ENCODE measurements around the gene ADAP2.
"Not testable (repeated sequence)": the region's sequence is repeated elsewhere in the genome, so short reads cannot be mapped to it uniquely, and the experiment has no call there.

Gene ADAP2

DNA sequence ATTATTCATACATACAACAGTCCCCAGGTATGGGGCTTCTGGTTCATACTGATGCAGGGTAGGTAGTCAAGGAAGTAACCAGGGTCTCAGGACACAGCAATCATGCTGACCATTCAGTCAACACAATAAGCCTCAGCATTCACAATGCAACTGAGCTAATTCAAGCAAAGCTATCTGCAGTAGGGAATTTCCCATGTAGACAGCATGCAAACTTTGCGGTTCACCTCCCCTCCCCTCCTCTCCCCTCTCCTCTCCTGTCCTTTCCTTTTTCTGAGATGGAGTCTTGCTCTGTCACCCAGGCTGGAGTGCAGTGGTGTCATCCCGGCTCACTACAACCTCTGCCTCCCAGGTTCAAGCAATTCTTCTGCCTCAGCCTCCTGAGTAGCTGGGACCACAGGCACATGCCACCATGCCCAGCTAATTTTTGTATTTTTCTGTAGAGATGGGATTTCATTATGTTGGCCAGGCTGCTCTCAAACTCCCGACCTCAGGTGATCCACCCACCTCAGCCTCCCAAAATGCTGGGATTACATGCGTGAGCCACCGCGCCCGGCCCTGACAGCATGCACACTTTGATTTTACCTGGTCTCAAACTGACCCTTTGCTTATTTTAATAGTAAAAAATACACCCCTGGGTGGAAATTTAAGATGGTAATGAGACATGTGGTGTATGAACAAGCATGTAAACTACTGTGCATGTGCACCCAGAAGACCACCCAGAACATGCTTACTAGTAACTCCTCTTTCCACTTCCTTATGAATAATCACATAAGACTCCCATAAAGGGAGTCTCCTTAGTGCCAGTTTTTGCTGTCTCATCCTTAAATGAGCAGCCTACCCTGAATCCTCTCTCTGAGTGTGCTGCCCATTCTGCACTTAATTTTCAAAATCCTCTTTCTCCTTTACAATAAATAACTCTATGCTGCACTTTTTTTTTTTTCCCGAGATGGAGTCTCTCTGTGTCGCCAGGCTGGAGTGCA, 39.8 kb downstream of the ADAP2 start:
- H2AFZ ChIP-seq (ENCODE audit: low read length): no peak overlapping the region
- DNase-seq: peak; percentile 75
- H3K4me1 ChIP-seq (ENCODE audit: low read length): peaks cover 10% of the 10 kb centered on the region

GRCh38 chr17:30964312-30964711, 42.6 kb downstream of the ADAP2 start:
- peaks cover 10% of the 10 kb centered on the region for H3K4me1 ChIP-seq (ENCODE audit: low read length)
- H3F3A ChIP-seq (ENCODE audit: insufficient read depth, low read length); H3K9me3 ChIP-seq (replicated peaks; ENCODE audit: insufficient read depth, low read length); H3K4me3 ChIP-seq (ENCODE audit: low read length); H3K27me3 ChIP-seq (replicated peaks; ENCODE audit: insufficient read depth, low read length); H4K20me1 ChIP-seq (ENCODE audit: insufficient read depth, low read length); H3K79me2 ChIP-seq (ENCODE audit: low read length); H2AFZ ChIP-seq (ENCODE audit: low read length); H3K27ac ChIP-seq (ENCODE audit: low read length); DNase-seq; H3K9ac ChIP-seq (ENCODE audit: low read length); H3K36me3 ChIP-seq (replicated peaks; ENCODE audit: insufficient read depth, low read length); H3K9me2 ChIP-seq (replicated peaks; ENCODE audit: insufficient read depth, low read length); H3K4me2 ChIP-seq (ENCODE audit: low read depth, low read length): not testable (repeated sequence)

More for the DNA sequence above, 39.8 kb downstream of the ADAP2 start:
- Histone ChIP-seq H3K9me3 (replicated peaks; ENCODE audit: insufficient read depth, low read length) (no peaks in the 10 kb centered on the region), H3K27ac (ENCODE audit: low read length) (no peak overlapping the region), H3K9ac (ENCODE audit: low read length) (no peak overlapping the region), H3K4me2 (ENCODE audit: low read depth, low read length) (peak overlapping the region; percentile 61), H3K36me3 (replicated peaks; ENCODE audit: insufficient read depth, low read length) (no peaks in the 10 kb centered on the region), H3F3A (ENCODE audit: insufficient read depth, low read length) (no peaks in the 10 kb centered on the region), H3K9me2 (replicated peaks; ENCODE audit: insufficient read depth, low read length) (no peaks in the 10 kb centered on the region), H3K79me2 (ENCODE audit: low read length) (no peaks in the 10 kb centered on the region), H4K20me1 (ENCODE audit: insufficient read depth, low read length) (no peaks in the 10 kb centered on the region), H3K4me3 (ENCODE audit: low read length) (no peak overlapping the region), H3K27me3 (replicated peaks; ENCODE audit: insufficient read depth, low read length) (0 out of 2 replicates have a peak, but pooled peaks cover 10% of the 10 kb centered on the region)
- TF ChIP-seq CTCF (IDR thresholded peaks at IDR 0.05; ENCODE audit: low read length) (no peak), EZH2 (optimal IDR thresholded peaks at IDR 0.05; ENCODE audit: low read depth, low read length) (no peak), EZH2phosphoT487 (IDR thresholded peaks at IDR 0.05; ENCODE audit: low read length) (no peak)

- Histone ChIP-seq H2AFZ (ENCODE audit: low read length) (no peak overlapping the region), H3K9me3 (replicated peaks; ENCODE audit: insufficient read depth, low read length) (no peaks in the 10 kb centered on the region), H3K4me3 (ENCODE audit: low read length) (no peak overlapping the region), H3K9me2 (replicated peaks; ENCODE audit: insufficient read depth, low read length) (no peaks in the 10 kb centered on the region), H3K4me1 (ENCODE audit: low read length) (peaks cover 10% of the 10 kb centered on the region), H3F3A (ENCODE audit: insufficient read depth, low read length) (peaks cover 11% of the 10 kb centered on the region), H3K79me2 (ENCODE audit: low read length) (no peaks in the 10 kb centered on the region), H3K4me2 (ENCODE audit: low read depth, low read length) (no peak overlapping the region), H3K27ac (ENCODE audit: low read length) (no peak overlapping the region), H3K36me3 (replicated peaks; ENCODE audit: insufficient read depth, low read length) (no peaks in the 10 kb centered on the region), H3K27me3 (replicated peaks; ENCODE audit: insufficient read depth, low read length) (no peaks in the 10 kb centered on the region), H3K9ac (ENCODE audit: low read length) (no peak overlapping the region), H4K20me1 (ENCODE audit: insufficient read depth, low read length) (no peaks in the 10 kb centered on the region)
- TF ChIP-seq EZH2 (optimal IDR thresholded peaks at IDR 0.05; ENCODE audit: low read depth, low read length) (no peak), EZH2phosphoT487 (IDR thresholded peaks at IDR 0.05; ENCODE audit: low read length) (no peak), CTCF (IDR thresholded peaks at IDR 0.05; ENCODE audit: low read length) (no peak)
- DNase-seq: no peak
Measured at GRCh38 chr17:30964876-30965275, 43.1 kb downstream of the ADAP2 start.

DNA sequence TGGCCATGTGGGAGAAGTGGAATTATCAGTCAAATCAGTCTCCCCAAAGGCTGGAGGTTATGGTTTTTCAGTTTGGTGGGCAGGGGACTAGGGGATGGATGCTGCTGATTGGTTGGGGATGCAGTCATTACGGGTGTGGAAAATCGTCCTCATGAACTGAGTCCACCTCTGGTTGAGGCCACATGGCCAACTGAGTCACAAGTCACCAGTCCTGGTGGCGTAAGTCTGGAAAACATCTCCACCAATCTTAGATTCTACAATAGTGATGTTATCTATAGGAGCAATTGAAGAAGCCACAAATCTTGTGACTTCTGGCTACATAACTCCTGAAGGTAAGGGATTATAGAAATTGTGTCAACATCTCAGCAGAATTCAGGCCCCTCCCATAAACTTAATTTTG, 43.9 kb downstream of the ADAP2 start:
- H3K27ac ChIP-seq (ENCODE audit: low read length): no peak overlapping the region
- H3K4me3 ChIP-seq (ENCODE audit: low read length): no peak overlapping the region
- H4K20me1 ChIP-seq (ENCODE audit: insufficient read depth, low read length): no peaks in the 10 kb centered on the region
- no peak overlapping the region for H2AFZ ChIP-seq (ENCODE audit: low read length)
- TF ChIP-seq EZH2 (optimal IDR thresholded peaks at IDR 0.05; ENCODE audit: low read depth, low read length) (no peak), EZH2phosphoT487 (IDR thresholded peaks at IDR 0.05; ENCODE audit: low read length) (no peak), CTCF (IDR thresholded peaks at IDR 0.05; ENCODE audit: low read length) (no peak)
- H3F3A ChIP-seq (ENCODE audit: insufficient read depth, low read length): peaks cover 19% of the 10 kb centered on the region
- no peaks in the 10 kb centered on the region for H3K27me3 ChIP-seq (replicated peaks; ENCODE audit: insufficient read depth, low read length)
- H3K9ac ChIP-seq (ENCODE audit: low read length): no peak overlapping the region
- H3K36me3 ChIP-seq (replicated peaks; ENCODE audit: insufficient read depth, low read length): no peaks in the 10 kb centered on the region
- H3K9me2 ChIP-seq (replicated peaks; ENCODE audit: insufficient read depth, low read length): no peaks in the 10 kb centered on the region
- H3K4me1 ChIP-seq (ENCODE audit: low read length): peaks cover 10% of the 10 kb centered on the region
- DNase-seq: no peak
- no peaks in the 10 kb centered on the region for H3K79me2 ChIP-seq (ENCODE audit: low read length)
- H3K9me3 ChIP-seq (replicated peaks; ENCODE audit: insufficient read depth, low read length): no peaks in the 10 kb centered on the region
- no peak overlapping the region for H3K4me2 ChIP-seq (ENCODE audit: low read depth, low read length)

DNA sequence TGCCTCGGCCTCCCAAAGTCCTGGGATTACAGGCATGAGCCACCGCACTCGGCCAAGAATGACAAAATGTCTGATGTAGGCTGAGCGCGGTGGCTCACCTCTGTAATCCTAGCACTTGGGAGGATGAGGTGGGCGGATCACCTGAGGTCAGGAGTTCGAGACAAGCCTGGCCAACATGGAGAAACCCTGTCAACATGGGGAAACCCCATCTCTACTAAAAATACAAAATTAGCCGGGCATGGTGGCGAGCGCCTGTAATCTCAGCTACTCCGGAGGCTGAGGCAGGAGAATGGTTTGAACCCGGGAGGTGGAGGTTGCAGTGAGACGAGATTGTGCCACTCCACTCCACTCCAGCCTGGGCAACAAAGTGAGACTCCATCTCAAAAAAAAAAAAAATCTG, 46.2 kb downstream of the ADAP2 start:
- Histone ChIP-seq H3K79me2 (ENCODE audit: low read length) (peaks cover 15% of the 10 kb centered on the region), H3K4me2 (ENCODE audit: low read depth, low read length) (peak overlapping the region; percentile 39; the same call in 1 of the 2 replicates), H2AFZ (ENCODE audit: low read length) (0 out of 2 replicates have a peak overlapping the region, but pooled peaks have one; percentile 15), H3F3A (ENCODE audit: insufficient read depth, low read length) (peaks cover 19% of the 10 kb centered on the region), H3K4me3 (ENCODE audit: low read length) (peak overlapping the region; percentile 17; the same call in 1 of the 2 replicates)
- not testable (repeated sequence) for H4K20me1 ChIP-seq (ENCODE audit: insufficient read depth, low read length); H3K9me2 ChIP-seq (replicated peaks; ENCODE audit: insufficient read depth, low read length); H3K36me3 ChIP-seq (replicated peaks; ENCODE audit: insufficient read depth, low read length); H3K4me1 ChIP-seq (ENCODE audit: low read length); H3K27ac ChIP-seq (ENCODE audit: low read length); H3K27me3 ChIP-seq (replicated peaks; ENCODE audit: insufficient read depth, low read length); H3K9ac ChIP-seq (ENCODE audit: low read length); H3K9me3 ChIP-seq (replicated peaks; ENCODE audit: insufficient read depth, low read length); DNase-seq

Measured in MM.1S (cell line).